ENCODE results near the gene GOLGA5. TPM values are rescaled to one million over a fixed set of nuclear protein-coding genes. Genes with fewer than 3 reads are reported as not detected.

GOLGA5 gene
- total and polyA plus RNA-seq, 2 of the 13 experiments (the other 11 are each of a cell fraction or from before 2014, with no cell fraction given) = 31.0 to 40.0 TPM

DNA sequence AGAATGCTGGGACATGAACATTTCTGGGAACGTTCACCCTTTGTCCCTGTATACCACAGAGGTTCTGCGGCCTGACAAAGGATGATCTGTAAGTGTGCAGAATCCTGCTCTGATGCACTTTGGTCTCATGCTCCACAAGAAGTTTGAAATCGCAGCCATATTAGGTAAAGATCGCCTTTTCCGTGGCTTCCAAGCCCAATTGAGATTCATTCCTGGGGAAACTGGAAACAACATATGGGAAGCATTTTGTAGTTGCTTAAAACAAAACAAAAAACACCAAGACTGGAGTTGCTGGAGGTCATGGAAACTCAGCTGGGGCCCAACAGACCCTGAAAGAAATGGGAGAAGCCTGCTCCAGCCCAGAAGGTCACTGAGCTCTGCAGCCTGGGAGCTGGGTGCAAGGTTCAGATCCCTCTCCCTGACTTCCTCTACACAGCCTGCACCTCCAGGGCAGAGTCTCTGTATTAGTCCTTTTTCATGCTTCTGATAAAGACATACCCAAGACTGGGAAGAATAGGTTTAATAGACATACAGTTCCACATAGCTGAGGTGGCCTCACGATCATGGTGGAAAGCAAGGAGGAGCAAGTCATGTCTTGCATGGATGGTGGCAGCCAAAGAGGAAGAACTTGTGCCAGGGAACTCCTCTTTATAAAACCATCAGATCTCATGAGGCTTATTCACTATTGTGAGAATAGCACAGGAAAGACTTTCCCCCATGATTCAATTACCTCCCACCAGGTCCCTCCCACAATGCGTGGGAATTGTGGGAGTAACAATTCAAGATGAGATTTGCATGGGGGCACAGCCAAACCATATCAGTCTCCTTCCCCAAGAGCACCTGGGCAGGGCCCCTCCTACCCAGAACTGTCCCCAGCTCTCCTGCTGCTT is 68.0 kb downstream of the GOLGA5 start (continued):
- TF ChIP-seq, protein P1, sequence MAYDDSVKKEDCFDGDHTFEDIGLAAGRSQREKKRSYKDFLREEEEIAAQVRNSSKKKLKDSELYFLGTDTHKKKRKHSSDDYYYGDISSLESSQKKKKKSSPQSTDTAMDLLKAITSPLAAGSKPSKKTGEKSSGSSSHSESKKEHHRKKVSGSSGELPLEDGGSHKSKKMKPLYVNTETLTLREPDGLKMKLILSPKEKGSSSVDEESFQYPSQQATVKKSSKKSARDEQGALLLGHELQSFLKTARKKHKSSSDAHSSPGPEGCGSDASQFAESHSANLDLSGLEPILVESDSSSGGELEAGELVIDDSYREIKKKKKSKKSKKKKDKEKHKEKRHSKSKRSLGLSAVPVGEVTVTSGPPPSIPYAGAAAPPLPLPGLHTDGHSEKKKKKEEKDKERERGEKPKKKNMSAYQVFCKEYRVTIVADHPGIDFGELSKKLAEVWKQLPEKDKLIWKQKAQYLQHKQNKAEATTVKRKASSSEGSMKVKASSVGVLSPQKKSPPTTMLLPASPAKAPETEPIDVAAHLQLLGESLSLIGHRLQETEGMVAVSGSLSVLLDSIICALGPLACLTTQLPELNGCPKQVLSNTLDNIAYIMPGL (CRISPR knock-in tag; IDR thresholded peaks at IDR 0.05; ENCODE audit: borderline replicate concordance in 1 of 2, low read depth in 1 of 2) = 0 out of 4 replicates have a peak, but pooled peaks of 1 of the 2 experiments have one; percentile 29
- TF ChIP-seq ZNF570 (CRISPR knock-in tag; IDR thresholded peaks at IDR 0.05; ENCODE audit: borderline replicate concordance) (peak; percentile 60; the same call in 1 of the 2 replicates), SMARCE1 (IDR thresholded peaks at IDR 0.05; ENCODE audit: borderline replicate concordance) (no peak), ZNF431 (CRISPR knock-in tag; IDR thresholded peaks at IDR 0.05; ENCODE audit: borderline replicate concordance, low read depth) (0 out of 2 replicates have a peak, but pooled peaks have one; percentile 33), HDAC2 (CRISPR knock-in tag; IDR thresholded peaks at IDR 0.05) (0 out of 2 replicates have a peak, but pooled peaks have one; percentile 7), RFXANK (CRISPR knock-in tag; IDR thresholded peaks at IDR 0.05) (no peak), SRF (IDR thresholded peaks at IDR 0.05; ENCODE audit: low read depth, low read length) (peak; percentile 88), GABPA (IDR thresholded peaks at IDR 0.05; ENCODE audit: low read depth, low read length) (no peak), GABPA (CRISPR knock-in tag; IDR thresholded peaks at IDR 0.05; ENCODE audit: low read depth) (0 out of 2 replicates have a peak, but pooled peaks have one; percentile 13), IRF1 (CRISPR knock-in tag; IDR thresholded peaks at IDR 0.05; ENCODE audit: low read depth) (no peak), ZNF510 (CRISPR knock-in tag; IDR thresholded peaks at IDR 0.05; ENCODE audit: low read depth) (no peak), NCOR1 (IDR thresholded peaks at IDR 0.05; ENCODE audit: borderline replicate concordance, low read length) (0 out of 2 replicates have a peak, but pooled peaks have one; percentile 43), ZNF605 (CRISPR knock-in tag; IDR thresholded peaks at IDR 0.05) (no peak)
- TF ChIP-seq, protein P2, sequence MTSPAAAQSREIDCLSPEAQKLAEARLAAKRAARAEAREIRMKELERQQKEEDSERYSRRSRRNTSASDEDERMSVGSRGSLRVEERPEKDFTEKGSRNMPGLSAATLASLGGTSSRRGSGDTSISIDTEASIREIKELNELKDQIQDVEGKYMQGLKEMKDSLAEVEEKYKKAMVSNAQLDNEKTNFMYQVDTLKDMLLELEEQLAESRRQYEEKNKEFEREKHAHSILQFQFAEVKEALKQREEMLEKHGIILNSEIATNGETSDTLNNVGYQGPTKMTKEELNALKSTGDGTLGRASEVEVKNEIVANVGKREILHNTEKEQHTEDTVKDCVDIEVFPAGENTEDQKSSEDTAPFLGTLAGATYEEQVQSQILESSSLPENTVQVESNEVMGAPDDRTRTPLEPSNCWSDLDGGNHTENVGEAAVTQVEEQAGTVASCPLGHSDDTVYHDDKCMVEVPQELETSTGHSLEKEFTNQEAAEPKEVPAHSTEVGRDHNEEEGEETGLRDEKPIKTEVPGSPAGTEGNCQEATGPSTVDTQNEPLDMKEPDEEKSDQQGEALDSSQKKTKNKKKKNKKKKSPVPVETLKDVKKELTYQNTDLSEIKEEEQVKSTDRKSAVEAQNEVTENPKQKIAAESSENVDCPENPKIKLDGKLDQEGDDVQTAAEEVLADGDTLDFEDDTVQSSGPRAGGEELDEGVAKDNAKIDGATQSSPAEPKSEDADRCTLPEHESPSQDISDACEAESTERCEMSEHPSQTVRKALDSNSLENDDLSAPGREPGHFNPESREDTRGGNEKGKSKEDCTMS (CRISPR knock-in tag; conservative IDR thresholded peaks at IDR 0.05) = no peak
- TF ChIP-seq, protein P3, sequence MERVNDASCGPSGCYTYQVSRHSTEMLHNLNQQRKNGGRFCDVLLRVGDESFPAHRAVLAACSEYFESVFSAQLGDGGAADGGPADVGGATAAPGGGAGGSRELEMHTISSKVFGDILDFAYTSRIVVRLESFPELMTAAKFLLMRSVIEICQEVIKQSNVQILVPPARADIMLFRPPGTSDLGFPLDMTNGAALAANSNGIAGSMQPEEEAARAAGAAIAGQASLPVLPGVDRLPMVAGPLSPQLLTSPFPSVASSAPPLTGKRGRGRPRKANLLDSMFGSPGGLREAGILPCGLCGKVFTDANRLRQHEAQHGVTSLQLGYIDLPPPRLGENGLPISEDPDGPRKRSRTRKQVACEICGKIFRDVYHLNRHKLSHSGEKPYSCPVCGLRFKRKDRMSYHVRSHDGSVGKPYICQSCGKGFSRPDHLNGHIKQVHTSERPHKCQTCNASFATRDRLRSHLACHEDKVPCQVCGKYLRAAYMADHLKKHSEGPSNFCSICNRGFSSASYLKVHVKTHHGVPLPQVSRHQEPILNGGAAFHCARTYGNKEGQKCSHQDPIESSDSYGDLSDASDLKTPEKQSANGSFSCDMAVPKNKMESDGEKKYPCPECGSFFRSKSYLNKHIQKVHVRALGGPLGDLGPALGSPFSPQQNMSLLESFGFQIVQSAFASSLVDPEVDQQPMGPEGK (CRISPR knock-in tag; IDR thresholded peaks at IDR 0.05) = no peak
- TF ChIP-seq, protein P4, sequence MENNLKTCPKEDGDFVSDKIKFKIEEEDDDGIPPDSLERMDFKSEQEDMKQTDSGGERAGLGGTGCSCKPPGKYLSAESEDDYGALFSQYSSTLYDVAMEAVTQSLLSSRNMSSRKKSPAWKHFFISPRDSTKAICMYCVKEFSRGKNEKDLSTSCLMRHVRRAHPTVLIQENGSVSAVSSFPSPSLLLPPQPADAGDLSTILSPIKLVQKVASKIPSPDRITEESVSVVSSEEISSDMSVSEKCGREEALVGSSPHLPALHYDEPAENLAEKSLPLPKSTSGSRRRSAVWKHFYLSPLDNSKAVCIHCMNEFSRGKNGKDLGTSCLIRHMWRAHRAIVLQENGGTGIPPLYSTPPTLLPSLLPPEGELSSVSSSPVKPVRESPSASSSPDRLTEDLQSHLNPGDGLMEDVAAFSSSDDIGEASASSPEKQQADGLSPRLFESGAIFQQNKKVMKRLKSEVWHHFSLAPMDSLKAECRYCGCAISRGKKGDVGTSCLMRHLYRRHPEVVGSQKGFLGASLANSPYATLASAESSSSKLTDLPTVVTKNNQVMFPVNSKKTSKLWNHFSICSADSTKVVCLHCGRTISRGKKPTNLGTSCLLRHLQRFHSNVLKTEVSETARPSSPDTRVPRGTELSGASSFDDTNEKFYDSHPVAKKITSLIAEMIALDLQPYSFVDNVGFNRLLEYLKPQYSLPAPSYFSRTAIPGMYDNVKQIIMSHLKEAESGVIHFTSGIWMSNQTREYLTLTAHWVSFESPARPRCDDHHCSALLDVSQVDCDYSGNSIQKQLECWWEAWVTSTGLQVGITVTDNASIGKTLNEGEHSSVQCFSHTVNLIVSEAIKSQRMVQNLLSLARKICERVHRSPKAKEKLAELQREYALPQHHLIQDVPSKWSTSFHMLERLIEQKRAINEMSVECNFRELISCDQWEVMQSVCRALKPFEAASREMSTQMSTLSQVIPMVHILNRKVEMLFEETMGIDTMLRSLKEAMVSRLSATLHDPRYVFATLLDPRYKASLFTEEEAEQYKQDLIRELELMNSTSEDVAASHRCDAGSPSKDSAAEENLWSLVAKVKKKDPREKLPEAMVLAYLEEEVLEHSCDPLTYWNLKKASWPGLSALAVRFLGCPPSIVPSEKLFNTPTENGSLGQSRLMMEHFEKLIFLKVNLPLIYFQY (CRISPR knock-in tag; IDR thresholded peaks at IDR 0.05; ENCODE audit: borderline replicate concordance) = no peak

All from HepG2 (cell line).